HUDEP-2 (cell line): ENCODE results near the gene LCE2B.

Experiments
- DNase-seq, 76 experiments: peaks; one replicate each; lab custom pipeline; 2025; ENCODE audit not compliant: unreplicated experiment in 76 of 76; lab: John Stamatoyannopoulos, UW

LCE2B gene

DNA sequence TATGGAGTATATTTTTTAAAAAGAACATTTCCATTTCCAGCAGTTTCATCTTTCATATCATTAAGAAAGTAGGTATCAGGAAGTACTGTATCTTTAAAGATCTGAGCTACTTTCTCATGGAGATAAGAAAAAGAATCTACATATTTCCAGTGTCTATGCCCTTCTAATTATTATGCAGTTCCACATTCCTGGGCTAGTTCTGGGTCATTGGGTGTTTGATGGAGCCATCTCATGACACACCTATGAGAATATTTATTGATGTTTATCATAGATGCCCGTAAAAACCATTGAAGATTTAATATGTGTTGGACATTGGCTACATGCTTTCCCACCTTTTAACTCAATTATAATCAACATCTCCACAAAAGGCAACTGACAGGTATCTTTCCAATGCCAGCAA is 43.1 kb downstream of the LCE2B start:
- DNase-seq: no peak

DNA sequence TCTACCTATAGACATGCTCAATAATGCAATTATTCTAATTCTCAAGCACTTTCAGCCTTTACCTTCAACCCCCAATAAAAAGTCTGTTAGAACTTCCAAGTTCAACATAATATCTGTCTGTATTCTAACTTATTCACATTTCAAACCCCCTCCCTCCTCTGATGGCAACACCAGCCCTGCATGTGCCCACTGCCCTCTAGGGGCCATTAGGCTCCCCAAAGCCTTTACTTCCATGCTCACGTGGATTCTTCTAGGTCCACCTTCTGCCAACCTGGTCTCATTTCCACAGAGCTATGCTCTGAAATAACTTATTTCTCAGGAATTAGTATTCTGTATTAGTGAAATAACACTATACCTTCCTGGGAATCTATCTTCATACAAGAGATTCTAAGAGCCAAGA is 49.7 kb downstream of the LCE2B start:
- peak in 1 of 76 experiments; percentile 2 for DNase-seq
